ENCODE results near the gene TECPR2. TPM values are rescaled to one million over a fixed set of nuclear protein-coding genes. Genes with fewer than 3 reads are reported as not detected.

Gene TECPR2
- total and polyA plus RNA-seq, 2 of the 13 experiments (the other 11 are each of a cell fraction or from before 2014, with no cell fraction given): 3.5 to 5.7 TPM

- POLR2A ChIA-PET: no interaction called here
- 93% methylated on average over 23 of the region's 26 CpGs for WGBS (ENCODE audit: low lambda C conversion rate)
- TF ChIP-seq PRDM15 (CRISPR knock-in tag; IDR thresholded peaks at IDR 0.05) (no peak), ZNF577 (CRISPR knock-in tag; IDR thresholded peaks at IDR 0.05; ENCODE audit: borderline replicate concordance, low read depth) (no peak), NR2F6 (IDR thresholded peaks at IDR 0.05) (no peak), NR2F6 (CRISPR knock-in tag; IDR thresholded peaks at IDR 0.05) (no peak), ZBTB33 (CRISPR knock-in tag; IDR thresholded peaks at IDR 0.05) (no peak), ZSCAN25 (CRISPR knock-in tag; IDR thresholded peaks at IDR 0.05) (no peak), ZNF841 (CRISPR knock-in tag; IDR thresholded peaks at IDR 0.05; ENCODE audit: borderline replicate concordance) (no peak), MLXIP (CRISPR knock-in tag; IDR thresholded peaks at IDR 0.05; ENCODE audit: borderline replicate concordance) (no peak), ELF4 (CRISPR knock-in tag; IDR thresholded peaks at IDR 0.05; ENCODE audit: borderline replicate concordance) (no peak), SMYD3 (CRISPR knock-in tag; IDR thresholded peaks at IDR 0.05) (no peak), ZBTB39 (CRISPR knock-in tag; IDR thresholded peaks at IDR 0.05) (no peak)
Observed at GRCh38 chr14:102495491-102496330, 133.0 kb downstream of the TECPR2 start.

More at GRCh38 chr14:102495491-102496330, 133.0 kb downstream of the TECPR2 start:
- H3K9me3 ChIP-seq (ENCODE audit: low read length): no peaks in the 10 kb centered on the region
- H3K36me3 ChIP-seq (replicated peaks in 1 of 2; ENCODE audit: control insufficient read depth in 1 of 2, insufficient read depth in 2 of 2, low read length in 2 of 2): peaks cover 7 to 14% of the 10 kb centered on the region in 2 experiments; a peak in 4 of 5 replicates
- no peaks in the 10 kb centered on the region for H3K27me3 ChIP-seq (ENCODE audit: control insufficient read depth in 1 of 2, insufficient read depth in 2 of 2, low read length in 2 of 2)
- in situ Hi-C loops (cut with HindIII; ENCODE audit: extremely low pct_ligation_motif_present, low pct_unique_long_range_greater_than_20kb): no loop called here
- no TSS peak for BruUV-seq (replicated peaks)
- H3K27ac ChIP-seq (ENCODE audit: extremely low read length, insufficient read depth, low read length): no peak overlapping the region
- H2AFZ ChIP-seq (ENCODE audit: low read length): no peak overlapping the region
- H4K20me1 ChIP-seq (ENCODE audit: insufficient read depth, low read length): no peaks in the 10 kb centered on the region
- CTCF ChIA-PET (ENCODE audit: low intra/inter-chr PET ratio, low total read pairs): no interaction called here
- FAIRE-seq (no peak), DNase-seq (ENCODE audit: low spot score) (no peak), ATAC-seq (no peak)
- peaks cover 13% of the 10 kb centered on the region for H3K4me1 ChIP-seq (ENCODE audit: insufficient read depth, low read length)
- H3K79me2 ChIP-seq (ENCODE audit: insufficient read depth, low read length): no peaks in the 10 kb centered on the region
- H3K4me3 ChIP-seq (replicated peaks in 1 of 3; ENCODE audit: insufficient read depth in 1 of 3, low read depth in 2 of 3, low read length in 3 of 3): no peak overlapping the region
- no peak overlapping the region for H3K9ac ChIP-seq (ENCODE audit: insufficient read depth, low read depth, low read length)
- H3K4me2 ChIP-seq (ENCODE audit: low read depth, low read length): no peak overlapping the region
- intact Hi-C loops (cut with micrococcal nuclease; ENCODE audit: unreplicated experiment): no loop called here
